Muscle of back (tissue), 11 donors: ENCODE results near the gene RAB11FIP3. TPM values are rescaled to one million over a fixed set of nuclear protein-coding genes. Genes with fewer than 3 reads are reported as not detected.

Experiments
- DNase-seq, 3 donors: peaks; one replicate each; pipeline versions ENCODE4 v3.0.0 to v3.0.0-alpha.2; 2013
- polyA plus RNA-seq, 10 donors: library from polyadenylated mRNA; unstranded; fragments of 120-200 nt; gene quantifications; one replicate each; pipeline ENCODE4 v1.2.1, GENCODE V29; 2013; ENCODE audit not compliant: insufficient read length in 10 of 10

RAB11FIP3 gene
- polyA plus RNA-seq, 10 donors, result 20.3 to 33.9 (median 28.5) TPM

GRCh38 chr16:549544-550263 is 124.3 kb downstream of the RAB11FIP3 start:
- no peak for DNase-seq

- DNase-seq, result no peak
Observed at GRCh38 chr16:551210-551609, 125.8 kb downstream of the RAB11FIP3 start.

GRCh38 chr16:552171-552570 is 126.7 kb downstream of the RAB11FIP3 start:
- no peak for DNase-seq

GRCh38 chr16:553601-554296 is 128.3 kb downstream of the RAB11FIP3 start:
- DNase-seq, result no peak

GRCh38 chr16:554297-554621 is 128.8 kb downstream of the RAB11FIP3 start:
- no peak for DNase-seq

- no peak for DNase-seq
Observed at GRCh38 chr16:554640-555365, 129.4 kb downstream of the RAB11FIP3 start.

- no peak for DNase-seq
Observed at GRCh38 chr16:555528-556473, 130.4 kb downstream of the RAB11FIP3 start.

- no peak for DNase-seq
Observed at GRCh38 chr16:556474-557173, 131.2 kb downstream of the RAB11FIP3 start.

- DNase-seq, result no peak
Observed at GRCh38 chr16:557463-558297, 132.2 kb downstream of the RAB11FIP3 start.

GRCh38 chr16:558298-559020 is 133.0 kb downstream of the RAB11FIP3 start:
- DNase-seq, result no peak

GRCh38 chr16:559021-559380 is 133.6 kb downstream of the RAB11FIP3 start:
- no peak for DNase-seq

- DNase-seq, result no peak
Observed at GRCh38 chr16:559411-560203, 134.2 kb downstream of the RAB11FIP3 start.

- no peak for DNase-seq
Observed at GRCh38 chr16:560204-560700, 134.8 kb downstream of the RAB11FIP3 start, which contains the start of gene PRR35. Gene PRR35, plus strand, starts transcription at chr16:560394. Its CDS starts 2,901 bp downstream, at chr16:563295.

GRCh38 chr16:560701-561412 is 135.4 kb downstream of the RAB11FIP3 start:
- DNase-seq, result no peak

- no peak for DNase-seq
Observed at GRCh38 chr16:561413-561794, 136.0 kb downstream of the RAB11FIP3 start.

GRCh38 chr16:561957-562938 is 136.8 kb downstream of the RAB11FIP3 start:
- DNase-seq, result no peak
